AG20443 (cell line): Measurements from ENCODE around the gene RAE1.

Source experiments
- DNase-seq: peaks from one replicate; pipeline ENCODE4 v3.0.0; 2012; ENCODE audit warnings: low spot score, mixed read lengths

The RAE1 gene, protein sequence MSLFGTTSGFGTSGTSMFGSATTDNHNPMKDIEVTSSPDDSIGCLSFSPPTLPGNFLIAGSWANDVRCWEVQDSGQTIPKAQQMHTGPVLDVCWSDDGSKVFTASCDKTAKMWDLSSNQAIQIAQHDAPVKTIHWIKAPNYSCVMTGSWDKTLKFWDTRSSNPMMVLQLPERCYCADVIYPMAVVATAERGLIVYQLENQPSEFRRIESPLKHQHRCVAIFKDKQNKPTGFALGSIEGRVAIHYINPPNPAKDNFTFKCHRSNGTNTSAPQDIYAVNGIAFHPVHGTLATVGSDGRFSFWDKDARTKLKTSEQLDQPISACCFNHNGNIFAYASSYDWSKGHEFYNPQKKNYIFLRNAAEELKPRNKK

DNA sequence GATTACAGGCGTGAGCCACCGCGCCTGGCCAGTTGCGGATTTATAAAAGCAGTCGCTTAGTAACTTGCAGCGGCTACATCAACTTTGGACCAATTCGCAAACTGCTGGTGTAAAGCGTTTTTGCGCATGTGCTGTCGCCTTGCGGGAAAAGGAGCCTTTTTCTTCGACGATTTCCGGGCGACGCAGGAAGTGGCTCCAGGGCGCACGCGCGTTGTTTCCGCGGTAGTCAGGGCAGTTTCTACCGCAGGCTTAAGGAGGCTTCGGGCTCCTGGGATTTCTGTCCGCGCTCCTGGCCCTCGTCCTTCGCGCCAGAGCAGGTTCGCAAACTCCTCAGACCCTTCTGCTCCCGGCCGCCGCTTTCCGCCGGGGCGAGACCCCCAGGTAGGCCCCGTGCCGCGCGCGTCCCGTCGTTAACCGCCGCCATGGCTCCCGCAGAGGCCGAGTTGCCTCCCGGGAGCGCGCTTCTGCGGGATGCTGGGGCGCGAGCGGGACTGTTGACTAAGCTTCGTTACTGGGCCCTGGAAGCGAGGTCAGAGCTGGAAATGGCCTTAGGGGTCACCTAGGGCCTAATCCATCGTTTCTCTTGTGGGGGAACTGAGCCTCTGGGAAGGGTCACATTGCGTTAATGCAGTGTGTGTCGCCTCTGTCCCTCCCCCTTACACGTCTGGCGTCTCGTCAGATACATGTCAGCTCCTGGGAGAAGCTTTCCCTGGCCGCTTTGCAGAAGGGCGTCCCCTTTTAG, at the start of gene RAE1:
RAE1 (plus strand) TSS at position 214 of the 742 bp plus-strand sequence. CDS start 2,784 bp downstream, outside the sequence.
- peak; percentile 94 for DNase-seq

DNA sequence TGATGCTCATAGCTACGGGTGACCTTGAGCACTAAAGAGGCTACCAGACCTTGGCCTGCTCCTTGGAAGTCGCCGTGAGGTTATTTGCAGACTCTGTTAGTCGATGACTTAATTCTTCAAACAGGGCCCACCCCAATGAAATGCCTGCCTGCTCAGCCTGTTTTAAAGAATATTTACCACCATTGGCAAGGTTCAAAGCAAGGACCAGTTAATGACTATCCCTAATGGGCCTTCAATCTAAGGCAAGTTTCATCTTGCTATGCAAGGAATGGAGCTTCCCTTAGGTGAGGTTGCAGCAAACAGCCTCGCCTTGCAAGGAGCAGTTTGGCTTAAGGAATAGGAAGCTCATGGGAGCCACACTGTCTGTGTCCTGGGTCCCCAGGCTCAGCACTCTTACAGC, 44.3 kb upstream of the RAE1 start:
- no peak for DNase-seq

DNA sequence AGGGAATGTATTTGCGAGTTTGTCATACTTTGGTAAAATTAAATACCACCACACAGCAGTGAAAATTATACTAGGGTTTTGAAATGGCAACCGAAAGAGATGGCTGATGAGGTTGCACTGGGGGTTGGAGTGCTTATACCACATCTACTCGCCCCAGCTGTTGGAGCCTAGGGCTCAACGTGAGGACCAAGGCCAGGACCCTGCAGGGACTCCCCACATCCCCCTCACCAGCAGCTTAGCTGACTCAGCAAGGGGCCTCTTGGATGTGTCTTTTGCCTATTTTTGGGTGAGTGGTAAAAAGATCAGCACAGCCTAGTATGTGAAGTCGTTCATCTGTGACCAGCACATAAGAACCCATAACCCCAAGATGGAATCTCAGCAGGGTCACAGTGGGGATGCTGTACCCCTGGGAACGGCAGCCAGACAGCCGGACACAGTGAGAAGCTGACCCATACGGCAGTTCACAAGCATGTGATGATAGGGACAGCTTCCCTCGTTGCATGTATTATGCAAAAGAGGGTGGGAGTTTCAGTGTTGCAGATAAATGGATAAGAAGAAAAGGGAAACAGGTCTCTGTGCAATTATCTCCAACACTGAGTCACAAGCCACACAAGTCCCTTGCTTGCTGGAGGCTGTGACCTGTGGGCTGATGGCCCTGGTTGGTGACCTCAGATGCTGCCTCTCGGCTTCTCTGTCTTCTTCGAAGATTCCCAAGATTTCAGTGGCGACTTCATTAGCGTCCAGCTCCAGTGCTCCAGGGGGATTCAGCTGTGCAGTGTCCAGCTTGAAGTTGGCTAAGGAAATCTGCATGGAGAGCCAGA, 42.4 kb upstream of the RAE1 start:
- no peak for DNase-seq

DNA sequence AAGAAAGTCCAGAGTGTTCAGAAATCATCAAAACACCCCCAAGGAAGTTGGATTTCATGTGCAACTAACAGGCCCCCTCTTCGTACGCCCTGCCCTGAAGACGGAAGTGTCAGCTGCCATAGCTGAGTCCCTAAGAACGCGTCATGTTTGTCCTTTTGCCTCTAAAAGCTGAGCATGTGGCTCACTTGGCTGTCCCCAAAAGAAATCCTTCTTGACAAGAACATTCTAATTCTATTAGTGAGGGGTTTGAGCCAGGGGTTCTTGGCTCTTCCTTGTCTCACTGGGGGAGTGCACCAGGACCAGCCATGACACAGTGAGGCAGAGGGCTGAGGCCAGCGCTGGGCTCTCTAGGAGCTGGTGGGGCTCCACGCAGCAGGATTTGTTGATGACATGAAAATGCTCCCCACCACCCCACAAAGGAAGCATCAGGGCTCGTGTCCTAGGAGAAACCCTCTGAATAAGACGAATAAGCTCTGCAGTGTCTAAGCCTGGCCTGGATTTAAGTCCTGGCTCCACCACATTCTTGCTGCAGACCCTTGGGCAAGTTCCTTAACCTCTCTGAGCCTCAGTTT, 41.4 kb upstream of the RAE1 start:
- no peak for DNase-seq

DNA sequence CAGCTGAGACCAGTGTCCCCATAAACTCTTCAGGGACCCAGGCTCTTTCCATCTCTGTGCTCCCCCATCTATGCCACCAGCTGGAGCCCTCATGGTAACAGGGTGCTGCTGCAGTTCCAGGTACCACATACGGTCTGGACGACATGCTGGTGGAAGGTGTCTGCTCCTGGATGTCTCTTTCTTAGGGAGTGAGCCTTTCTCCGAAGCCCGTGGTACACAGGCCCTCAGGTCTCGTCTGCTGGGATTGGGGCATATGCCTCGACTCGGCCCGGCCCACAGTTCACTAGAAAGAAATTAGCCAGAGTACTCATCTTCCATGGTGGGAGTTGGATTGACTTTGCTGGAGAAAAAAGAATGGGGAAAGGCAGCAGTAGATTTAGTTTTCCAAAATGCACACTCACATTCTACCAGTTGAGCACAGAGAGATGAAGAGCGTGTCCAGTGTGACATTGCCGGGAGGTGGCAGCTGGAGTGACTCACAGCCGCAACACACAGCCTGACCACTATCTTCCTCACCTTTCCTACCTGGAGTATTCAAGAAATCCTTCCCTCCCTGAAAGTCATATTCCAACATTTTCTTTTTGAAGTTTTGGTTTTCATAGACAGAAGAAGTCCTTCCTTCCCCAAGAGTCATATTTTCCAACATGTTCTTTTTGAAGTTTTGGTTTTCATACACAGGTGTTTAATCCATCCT, 40.1 kb upstream of the RAE1 start:
- no peak for DNase-seq

DNA sequence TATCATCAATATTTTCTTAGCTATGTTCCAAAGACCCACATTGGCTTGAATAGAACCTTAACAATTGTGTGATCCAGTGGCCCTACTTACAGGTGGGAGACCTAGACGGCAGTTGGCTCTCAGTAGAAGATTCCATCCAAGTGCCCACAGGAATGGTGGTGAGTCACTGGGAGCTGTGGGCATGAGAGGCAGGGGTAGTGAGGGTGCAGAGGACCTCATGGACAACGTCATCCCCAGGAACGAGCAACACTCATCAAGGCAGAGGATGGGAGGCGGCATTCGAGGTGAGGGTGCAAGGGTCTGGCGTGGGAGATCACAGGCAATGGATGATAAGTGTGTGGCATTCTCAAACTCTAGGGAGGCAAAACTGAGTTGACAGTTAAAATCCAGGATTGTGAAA, 38.9 kb upstream of the RAE1 start:
- no peak for DNase-seq

DNA sequence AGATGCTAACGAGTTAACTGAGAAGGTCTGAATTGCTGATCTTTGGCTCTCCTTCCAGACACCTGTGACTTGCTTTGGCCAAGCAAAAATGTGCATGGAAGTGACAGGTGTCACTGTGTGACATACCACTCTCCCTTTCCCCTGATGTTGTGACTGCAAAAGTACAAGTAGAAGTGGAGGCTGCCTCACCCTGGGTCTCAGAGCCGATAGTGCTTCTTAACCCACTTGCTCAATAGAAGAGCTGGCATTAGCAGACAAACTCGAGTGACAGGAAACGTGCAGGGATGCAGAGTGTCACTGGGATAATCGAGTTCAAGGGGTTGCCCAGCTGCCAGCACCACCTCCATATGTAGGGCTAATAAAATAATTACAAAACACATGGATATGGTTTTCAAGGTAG, 37.8 kb upstream of the RAE1 start:
- DNase-seq = no peak

DNA sequence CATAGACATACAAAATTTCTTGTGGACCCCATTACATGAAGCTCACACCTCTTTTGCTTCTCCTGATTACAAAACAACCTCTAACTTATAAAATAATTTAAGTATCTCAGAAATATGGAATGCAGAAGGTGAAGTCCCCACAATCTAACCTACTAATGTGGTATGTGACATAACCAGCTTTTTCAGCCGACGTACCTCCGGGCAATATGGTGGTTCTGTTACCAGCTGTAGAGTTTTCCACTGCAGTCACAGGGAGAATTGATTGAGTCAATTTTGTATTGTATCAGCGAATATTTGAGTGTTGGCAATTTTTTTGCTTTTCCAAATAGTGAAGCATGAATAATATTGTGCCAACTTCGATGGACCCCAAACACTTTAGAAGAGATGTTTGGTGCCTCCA, 37.1 kb upstream of the RAE1 start:
- DNase-seq = no peak

DNA sequence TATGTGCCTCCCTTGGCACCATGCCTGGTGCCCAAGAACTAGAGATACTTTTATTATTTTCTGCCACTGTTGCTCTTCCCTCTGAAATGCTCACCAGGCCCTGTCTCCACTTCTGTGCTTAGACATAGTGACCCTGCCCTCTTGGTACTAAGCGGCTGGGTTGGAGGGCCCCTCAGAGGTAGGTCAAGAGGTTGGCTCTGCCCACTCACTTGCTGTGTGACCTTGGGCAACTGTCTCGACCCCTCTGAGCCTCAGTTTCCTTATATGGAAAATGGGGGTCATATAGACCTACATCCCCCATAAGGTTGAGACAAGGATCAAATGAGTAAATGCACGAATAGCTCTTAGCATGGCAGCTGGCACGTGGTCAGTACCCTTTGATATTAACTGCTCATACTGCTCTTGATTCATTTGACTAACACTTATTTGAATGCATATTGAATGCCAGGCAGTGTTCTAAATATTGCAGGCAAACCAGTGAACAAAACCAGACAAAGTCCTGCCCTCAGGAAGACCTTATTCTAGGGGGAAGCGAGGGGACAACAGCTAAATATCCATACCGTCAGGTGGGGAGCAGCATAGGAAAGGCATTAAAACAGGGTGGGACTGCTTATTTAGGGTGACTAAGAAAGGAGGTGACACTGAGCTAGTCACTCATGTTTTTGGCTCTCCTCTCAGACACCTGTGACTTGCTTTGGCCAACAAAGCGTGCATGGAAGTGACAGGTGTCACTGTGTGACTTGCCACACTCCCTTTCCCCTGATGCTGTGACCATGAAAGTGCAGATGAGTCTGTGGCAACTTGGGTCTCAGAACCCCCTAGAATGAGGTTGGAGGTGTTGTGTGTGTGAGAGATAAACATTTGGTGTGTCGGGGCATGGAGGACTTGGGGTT, 35.7 kb upstream of the RAE1 start:
- DNase-seq = no peak

DNA sequence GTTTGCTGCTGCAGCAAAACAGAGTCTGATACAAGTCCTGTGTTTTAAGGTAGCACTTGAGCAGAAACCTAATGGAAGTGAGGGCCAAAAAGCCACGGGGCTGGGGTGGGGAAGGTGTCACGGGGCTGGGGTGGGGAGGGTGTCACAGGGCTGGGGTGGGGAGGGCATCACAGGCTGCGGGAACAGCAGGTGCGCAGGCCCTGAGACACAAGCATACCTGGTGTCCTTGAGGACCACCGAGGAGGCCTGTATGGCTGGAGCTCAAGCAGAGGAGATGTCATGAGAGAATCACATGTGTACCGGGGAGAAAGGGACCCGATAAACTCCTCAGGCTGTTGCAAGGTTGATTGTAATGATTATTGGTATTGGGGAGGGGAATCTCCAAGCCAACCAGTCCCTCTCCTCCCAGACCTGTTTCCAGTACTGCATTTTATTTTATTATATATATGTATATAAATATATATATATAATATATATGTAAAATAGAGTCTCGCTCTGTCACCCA, 35.0 kb upstream of the RAE1 start:
- no peak for DNase-seq

DNA sequence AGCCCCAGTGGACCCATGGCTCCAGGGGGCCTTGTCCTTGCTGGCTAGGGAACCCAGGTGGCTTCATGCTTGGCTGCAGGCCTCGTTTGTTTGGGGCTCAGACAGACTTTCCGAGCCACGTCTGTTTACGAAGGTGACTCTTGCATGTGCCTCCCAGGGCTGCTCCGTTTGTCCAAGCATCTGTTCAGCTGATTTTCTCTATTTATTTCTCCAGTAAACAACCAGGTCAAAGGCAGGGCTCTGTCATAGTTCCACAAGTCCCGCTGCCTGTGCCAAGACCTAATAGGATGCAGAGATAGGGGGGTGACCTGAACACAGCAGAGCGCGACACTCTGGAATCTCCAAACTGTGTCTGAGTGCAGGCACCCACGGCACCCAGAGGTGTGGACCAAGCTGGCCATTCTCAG, 34.3 kb upstream of the RAE1 start:
- DNase-seq = no peak

DNA sequence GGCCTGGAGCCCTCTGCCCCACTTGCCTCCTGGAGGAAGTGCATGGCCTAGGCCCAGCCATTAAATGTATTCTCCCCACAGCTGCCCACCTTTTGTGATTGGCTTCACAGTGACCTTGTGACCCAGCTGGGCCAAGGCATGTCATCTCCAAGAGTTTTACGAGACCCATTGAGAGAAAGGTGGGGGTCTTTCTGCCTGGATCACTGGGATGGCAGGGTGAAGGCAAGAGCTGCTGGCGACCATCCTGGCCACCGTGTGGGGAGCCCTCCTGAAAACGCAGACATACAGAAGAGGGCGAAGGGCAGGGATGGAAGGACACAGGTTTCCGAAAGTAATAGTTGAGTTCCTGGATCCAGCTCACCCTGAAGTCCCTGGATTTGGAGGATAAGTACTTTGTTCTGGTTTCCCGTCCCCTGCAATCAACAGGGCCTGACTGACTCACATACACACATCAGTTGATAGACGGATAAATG, 33.7 kb upstream of the RAE1 start:
- no peak for DNase-seq

DNA sequence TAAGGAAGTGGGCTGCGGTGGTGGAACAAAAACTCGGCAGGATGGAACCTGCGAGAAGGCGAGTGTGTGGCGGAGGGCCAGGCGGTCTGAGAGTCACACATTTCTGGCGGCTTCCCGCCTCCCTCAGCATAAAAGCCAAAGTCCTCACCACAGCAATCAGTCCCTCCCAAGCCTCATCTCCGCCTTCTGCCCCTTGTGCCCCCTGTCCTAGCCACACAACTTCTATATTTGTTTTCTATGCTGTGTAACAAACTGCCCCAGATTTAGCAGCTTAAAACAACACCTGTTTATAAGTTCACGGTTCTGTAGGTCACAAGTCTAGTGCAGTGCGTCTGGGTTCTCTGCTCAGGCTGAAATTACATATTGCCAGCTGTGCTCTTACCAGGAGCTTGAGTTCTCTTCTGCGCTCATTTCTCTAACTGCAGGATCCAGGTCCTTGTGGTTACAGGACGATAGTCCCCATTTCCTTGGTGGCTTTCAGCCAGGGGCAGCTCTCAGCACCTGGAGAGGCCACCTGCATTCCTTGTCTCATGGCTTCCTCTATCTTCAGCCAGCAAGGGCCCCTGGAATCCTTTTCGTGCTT, 33.2 kb upstream of the RAE1 start:
- no peak for DNase-seq

DNA sequence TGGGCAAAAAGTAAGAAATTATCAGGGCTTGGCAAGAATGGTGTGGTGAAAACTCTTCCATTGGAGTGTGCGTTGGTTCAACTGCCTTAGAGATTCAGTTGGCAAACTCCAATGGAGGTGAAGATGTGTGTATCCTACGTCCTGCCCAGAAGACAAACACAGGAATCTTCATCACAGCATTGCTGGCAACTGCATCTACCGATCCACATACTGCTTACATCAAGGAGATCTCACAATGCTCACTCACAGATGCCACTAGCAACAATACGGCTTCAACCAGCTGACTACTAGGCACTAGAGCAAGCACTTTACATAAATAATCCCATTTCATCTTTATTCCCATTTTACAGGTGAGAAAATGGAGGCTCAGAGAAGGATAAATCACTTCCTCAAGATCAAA, 31.5 kb upstream of the RAE1 start:
- DNase-seq = no peak

DNA sequence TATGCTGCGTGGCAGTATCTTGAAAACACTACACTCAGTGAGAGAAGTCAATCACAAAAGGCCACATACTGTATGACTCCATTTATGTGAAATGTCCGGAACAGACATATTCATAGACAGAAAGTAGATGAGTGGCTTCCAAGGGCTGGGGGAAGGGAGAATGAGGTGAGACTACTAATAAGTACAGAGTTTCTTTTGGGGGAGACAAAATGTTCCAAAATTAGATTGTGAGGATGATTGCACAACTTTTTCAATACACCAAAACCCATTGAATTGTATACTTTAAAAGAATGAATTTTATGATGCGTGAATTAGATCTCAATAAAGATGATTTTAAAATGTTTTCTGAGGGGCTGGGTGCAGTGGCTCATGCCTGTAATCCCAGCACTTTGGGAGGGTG, 30.7 kb upstream of the RAE1 start:
- DNase-seq = no peak

DNA sequence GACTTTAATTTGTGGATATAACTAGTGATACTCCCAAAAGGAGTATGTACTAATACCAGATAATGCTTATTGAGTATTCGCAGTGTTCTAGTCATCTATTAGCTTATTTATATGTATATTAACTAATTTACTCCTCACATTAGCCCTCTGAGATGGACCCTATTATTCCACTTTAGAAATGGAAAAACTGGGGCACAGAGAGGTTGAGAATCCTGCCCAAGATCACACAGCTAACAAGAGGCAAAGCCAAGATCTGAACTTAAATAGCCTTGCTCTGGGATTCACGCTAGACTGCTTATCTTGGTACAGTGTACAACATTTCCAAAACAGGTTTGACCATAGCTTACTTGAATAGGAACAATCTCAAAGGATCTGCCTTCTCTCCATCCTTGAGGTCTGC, 29.9 kb upstream of the RAE1 start:
- DNase-seq = no peak

DNA sequence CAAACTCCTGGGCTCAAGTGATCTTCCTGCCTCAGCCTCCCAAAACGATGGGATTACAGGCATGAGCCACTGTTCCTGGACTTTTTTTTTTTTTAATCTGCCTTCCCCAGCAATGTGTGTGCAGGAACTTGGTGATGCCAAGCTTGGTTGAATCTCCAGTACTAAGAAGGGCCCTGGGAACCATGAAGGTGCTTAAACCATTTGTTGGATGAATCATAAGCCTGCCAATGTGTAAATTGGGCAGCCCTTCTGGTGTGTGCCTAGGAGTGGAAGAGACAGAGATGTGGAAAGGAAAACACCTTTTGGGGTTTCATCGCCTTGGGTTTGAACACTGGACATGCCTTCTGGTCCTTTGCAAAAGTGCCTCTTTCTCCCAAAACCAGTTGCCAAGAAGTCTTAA, 28.6 kb upstream of the RAE1 start:
- DNase-seq = no peak

DNA sequence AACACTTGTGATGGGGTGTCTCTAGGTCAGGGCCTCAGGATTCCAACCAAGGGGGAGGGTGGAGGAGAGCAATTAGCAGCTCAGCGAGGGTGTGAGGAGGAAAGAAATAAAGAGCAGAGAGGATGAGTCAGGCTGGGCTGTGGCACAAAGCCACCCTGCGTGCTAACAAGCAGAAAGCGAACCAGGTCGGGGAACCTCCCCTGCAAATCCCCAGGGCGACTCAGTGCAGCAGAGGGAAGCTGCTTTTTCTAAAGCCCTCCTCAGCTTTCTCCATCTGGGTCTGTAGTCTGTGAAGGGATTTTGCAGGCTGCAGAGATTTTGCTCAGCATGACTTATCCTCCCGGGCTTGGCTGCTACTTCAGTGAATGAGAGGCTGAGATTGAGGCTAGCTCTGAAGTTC, 28.0 kb upstream of the RAE1 start:
- peak; percentile 87 for DNase-seq

DNA sequence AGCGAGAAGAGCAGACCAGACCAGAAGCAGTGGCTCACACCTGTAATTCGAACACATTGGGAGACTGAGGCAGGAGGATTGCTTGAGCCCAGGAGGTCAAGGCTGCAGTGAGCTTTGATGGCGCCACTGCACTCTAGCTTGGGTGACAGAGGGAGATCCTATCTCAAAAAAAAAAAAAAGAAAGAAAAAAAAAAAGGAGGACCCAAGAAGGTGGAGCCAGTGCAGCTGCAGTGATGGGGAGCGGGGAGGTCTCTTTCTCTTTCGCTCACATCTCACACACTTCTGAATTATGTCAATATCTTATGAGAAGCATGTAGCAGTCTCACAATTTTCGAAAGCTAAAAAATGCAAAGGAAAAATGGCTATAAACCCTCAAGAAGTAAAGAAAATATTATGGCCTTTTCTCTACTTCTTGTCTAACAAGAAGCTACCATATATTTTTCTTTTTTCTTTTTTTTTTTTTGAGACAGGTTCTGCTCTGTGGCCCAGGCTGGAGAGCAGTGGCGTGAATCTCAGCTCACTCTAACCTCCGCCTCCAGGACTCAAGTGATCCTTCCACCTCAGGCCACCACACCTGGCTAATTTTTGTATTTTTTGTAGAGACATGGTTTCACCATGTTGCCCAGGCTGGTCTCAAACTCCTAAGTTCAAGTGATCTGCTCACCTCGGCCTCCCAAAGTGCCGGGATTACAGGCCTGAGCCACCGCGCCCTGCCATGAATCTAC, 25.3 kb upstream of the RAE1 start:
- DNase-seq = no peak
